Stomach (tissue), 4 donors: ENCODE data around the gene SPEG.

Source experiments
- CTCF ChIP-seq, 7 experiments: fragments of 450-650 bp in 4 of 7; fragments of 200-600 bp in 3 of 7; sonication (generic) in 3 of 7; IDR thresholded peaks; one replicate each; pipeline ENCODE4 v1.5.1; 2016 to 2019; ENCODE audit warnings: antibody characterized with exemption in 7 of 7, control low read depth in 2 of 7, mild to moderate bottlenecking in 1 of 7
- EP300 ChIP-seq: sonication (generic); formaldehyde crosslinking; IDR thresholded peaks from one replicate; pipeline ENCODE4 v1.6.1; 2017; ENCODE audit warnings: antibody characterized with exemption
- POLR2A ChIP-seq, 4 donors: fragments of 450-650 bp; IDR thresholded peaks; one replicate each; pipeline ENCODE4 v1.6.1; 2016; ENCODE audit warnings: antibody characterized with exemption in 4 of 4, control low read depth in 2 of 4, mild to moderate bottlenecking in 1 of 4, moderate library complexity in 1 of 4
- POLR2AphosphoS5 ChIP-seq, 3 donors: sonication (generic); formaldehyde crosslinking; IDR thresholded peaks; one replicate each; pipeline ENCODE4 v1.6.1; 2016; ENCODE audit warnings: antibody characterized with exemption in 3 of 3

GRCh38 chr2:219475278-219475677 is 40.6 kb downstream of the SPEG start:
- TF ChIP-seq CTCF (IDR thresholded peaks at IDR 0.05) (no peak), POLR2AphosphoS5 (IDR thresholded peaks at IDR 0.05) (no peak), POLR2A (IDR thresholded peaks at IDR 0.05) (no peak), EP300 (no peak)
